ENCODE data around the gene CELA1. TPM values are rescaled to one million over a fixed set of nuclear protein-coding genes. Genes with fewer than 3 reads are reported as not detected.
A peak's percentile ranks its signal among the peaks of the same experiment; 100 is the strongest.

CELA1 gene
- total RNA-seq, 1 donor from 2014 or later = not detected

GRCh38 chr12:51377099-51377984 is 30.9 kb upstream of the CELA1 start:
- DNase-seq (ENCODE audit: low read depth) = peak; percentile 67

DNA sequence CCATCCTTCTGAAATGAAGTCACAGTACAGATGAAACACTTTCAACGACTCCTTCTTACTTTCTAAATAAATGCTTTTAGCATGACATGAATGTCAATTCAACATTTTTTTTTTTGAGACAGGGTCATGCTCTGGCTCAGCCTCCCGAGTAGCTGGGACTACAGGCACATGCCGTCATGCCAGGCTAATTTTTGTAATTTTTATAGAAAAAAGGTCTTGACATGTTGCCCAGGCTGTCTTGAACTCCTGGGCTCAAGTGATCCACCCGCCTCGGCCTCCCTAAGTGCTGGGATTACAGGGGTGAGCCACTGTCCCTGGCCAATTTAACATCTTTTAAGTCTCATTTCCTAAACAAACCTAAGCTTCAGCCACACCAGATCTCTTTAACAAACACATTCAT is 28.4 kb upstream of the CELA1 start:
- no peak for DNase-seq (ENCODE audit: low read depth)

GRCh38 chr12:51374361-51374760 is 27.9 kb upstream of the CELA1 start:
- no peak for DNase-seq (ENCODE audit: low read depth)

DNA sequence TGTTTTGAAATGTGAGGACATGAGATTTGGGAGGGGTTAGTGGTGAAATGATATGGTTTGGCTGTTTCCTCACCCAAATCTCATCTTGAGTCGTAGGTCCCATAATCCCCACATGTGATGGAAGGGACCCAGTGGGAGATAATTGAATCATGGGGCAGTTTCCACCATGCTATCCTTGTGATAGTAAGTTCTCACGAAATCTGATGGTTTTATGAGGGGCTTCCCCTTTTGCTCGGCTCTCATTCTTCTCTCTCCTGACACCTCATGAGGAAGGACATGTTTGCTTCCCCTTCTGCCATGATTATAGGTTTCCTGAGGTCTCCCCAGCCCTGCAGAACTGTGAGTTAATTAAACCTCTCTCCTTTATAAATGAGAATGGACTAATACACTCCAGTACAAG is 26.7 kb upstream of the CELA1 start:
- no peak for DNase-seq (ENCODE audit: low read depth)

DNA sequence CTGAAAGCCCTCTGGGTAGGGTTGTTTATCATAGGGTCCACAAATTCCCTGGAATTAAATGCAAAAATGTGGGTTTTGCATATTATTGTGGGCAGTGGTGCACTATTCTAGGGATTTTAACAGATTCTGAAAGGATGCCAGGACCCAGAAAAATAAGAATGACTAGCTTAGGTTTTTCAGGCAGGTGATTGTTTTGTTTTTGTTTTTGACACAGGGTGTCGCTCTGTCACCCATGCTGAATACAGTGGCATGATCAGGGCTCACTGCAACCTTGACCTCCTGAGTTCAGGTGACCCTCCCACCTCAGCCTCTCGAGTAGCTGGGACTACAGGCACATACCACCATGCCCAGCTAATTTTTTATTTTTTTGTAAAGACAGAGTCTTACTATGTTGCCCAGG is 25.5 kb upstream of the CELA1 start:
- no peak for DNase-seq (ENCODE audit: low read depth)

- DNase-seq (ENCODE audit: low read depth) = peak; percentile 95
These were observed 24.9 kb upstream of the CELA1 start for GRCh38 chr12:51371295-51371953.

GRCh38 chr12:51370667-51371066 is 24.2 kb upstream of the CELA1 start:
- DNase-seq (ENCODE audit: low read depth) = no peak

- no peak for DNase-seq (ENCODE audit: low read depth)
These were observed 23.1 kb upstream of the CELA1 start for GRCh38 chr12:51369581-51369980.

DNA sequence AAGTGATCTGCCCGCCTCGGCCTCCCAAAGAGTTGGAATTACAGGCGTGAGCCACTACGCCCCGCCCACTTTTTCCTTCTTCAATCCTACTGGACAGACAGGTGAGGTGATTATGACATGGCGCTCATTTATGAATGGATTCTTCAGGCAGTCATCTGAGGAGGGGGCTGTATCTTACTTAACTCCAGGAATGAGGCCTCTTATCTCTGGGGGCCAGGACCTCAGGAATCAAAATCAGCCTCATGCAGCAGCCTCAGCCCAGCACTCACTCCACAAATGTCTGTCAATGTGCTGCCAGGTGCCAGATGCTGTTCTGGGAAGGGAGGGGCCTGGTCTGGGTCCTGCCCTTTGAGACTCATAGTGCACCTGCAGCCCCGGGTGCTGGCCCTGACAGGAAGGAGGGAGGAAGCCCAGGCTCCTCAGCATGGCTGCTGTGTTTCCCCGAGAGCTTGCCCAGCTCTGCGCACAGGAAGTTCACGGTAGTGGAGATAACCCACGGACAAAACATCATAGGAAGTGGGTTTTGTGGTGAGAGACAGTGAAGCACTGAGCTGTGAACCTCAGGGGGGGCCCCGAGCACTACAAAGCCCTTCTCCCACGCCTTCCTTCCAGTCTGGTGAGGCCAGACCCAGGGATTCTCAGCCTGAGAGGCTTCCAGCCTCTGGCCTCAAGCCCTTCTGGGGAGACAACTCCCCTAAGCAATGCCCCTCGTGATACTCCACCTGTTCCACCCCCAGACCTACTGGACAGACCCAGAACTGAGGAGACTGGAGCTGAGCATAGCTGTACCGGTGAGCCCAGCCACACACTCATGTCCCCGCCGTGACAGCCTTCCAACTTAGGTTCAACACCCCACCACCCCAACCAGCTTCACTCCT is 22.4 kb upstream of the CELA1 start:
- peak; percentile 32 for DNase-seq (ENCODE audit: low read depth)

GRCh38 chr12:51365276-51365675 is 18.8 kb upstream of the CELA1 start:
- DNase-seq (ENCODE audit: low read depth) = no peak

DNA sequence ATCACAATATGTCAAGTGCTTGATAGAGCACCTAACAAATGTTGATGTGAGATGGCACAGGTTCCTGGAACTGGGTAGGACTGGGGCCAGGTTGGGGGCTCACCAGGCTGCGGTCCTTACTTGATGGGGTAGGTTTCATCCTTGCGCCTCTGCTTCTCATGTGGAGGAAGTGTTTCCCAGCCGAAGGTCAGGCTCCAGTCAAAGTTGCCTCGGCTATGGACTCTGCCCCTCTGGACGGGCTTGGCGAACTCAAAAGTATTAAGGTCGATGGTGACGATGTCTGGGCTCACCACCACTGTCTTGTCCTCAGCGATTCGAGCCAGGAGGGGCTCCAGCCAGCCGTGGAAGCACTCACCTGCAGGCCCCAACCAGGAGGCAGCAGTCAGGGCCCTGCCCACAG is 17.5 kb upstream of the CELA1 start:
- no peak for DNase-seq (ENCODE audit: low read depth)

DNA sequence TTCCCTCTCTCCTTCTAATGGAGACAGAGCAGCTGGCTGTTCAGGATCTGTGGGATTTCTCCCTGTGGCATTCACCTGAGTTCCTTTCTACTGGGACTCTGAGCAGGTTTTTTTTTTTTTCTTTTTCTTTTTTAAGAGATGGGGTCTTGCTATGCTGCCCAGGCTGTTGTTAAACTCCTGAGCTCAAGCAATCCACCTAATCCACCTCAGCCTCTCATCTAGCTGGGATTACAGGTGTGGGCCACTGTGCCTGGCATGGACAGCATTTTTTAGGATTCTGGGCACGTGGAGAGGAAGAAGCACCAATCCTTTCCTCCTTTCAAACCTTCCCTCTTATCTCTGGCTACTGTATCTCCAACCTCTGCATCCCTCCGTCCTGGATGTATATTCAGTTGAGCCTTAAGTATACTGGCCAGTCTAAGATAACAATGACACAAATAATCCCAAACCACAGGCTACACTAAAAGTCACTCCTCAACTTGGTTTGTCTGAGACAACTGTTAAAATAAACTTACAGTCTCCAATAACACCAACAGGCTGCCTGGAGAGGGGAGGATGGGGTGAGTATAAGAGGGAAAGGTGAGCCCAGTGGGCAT is 16.4 kb upstream of the CELA1 start:
- DNase-seq (ENCODE audit: low read depth) = peak; percentile 37

GRCh38 chr12:51362307-51362706 is 15.8 kb upstream of the CELA1 start:
- no peak for DNase-seq (ENCODE audit: low read depth)

DNA sequence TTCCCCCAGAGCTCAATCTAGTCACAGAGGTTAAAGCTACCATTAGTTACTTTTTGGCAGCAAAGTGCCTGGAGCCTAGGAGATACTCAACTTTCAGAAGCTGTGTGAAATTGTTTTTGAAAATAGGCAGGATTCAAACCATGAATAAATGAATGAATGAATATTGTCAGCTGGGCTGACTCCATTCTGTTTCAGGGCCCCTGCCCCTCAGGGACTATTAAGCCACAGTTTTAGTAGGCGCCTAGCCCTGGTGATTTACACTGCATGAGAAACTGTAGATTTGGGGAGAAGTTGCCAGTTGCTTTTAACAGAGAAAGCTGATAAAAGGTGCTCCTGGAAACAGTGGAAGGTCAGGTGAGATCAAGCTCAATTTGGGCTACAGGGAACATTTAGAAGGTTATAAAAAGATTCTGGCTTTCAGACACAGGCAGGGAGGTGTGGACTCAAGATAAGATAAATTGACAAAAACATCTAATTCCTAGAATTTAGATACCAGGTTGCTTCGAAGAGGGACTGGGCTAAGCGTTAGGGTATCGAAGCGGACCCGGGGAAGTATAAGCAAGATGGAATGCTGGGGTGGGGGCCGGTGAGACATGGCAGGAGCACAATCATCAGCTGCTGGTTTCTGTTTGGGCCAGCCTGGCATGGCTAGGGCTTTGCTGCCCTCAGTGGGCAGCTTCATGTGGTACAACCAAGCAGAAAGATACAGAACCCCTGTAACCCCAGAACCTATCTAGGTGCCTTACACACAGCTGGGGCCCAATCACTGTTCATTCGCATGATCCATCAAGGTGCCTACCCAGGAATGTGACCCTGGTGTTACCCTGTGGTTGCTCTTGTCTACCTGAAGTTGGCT is 14.9 kb upstream of the CELA1 start:
- no peak for DNase-seq (ENCODE audit: low read depth)

GRCh38 chr12:51360315-51360714 is 13.8 kb upstream of the CELA1 start:
- no peak for DNase-seq (ENCODE audit: low read depth)

DNA sequence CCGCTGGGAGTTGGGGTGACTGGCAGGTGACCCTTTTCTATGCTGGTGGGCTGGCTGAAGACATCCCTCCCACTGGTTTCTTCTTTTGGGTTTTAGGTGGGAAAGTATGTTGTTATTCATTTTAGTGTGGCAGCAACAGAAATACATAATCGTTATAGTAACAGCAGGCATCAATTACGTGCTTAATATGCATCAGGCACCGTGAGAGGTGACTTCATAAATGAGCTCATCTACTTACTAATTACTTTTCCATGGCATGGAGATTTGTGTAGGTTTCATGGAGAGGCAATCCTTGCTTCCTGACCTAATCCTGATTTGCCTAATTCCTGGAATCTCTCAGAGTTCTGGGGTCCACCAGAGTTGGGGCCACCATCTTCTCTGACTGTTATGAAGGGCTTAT is 13.4 kb upstream of the CELA1 start:
- no peak for DNase-seq (ENCODE audit: low read depth)

GRCh38 chr12:51358496-51358895 is 12.0 kb upstream of the CELA1 start:
- no peak for DNase-seq (ENCODE audit: low read depth)

DNA sequence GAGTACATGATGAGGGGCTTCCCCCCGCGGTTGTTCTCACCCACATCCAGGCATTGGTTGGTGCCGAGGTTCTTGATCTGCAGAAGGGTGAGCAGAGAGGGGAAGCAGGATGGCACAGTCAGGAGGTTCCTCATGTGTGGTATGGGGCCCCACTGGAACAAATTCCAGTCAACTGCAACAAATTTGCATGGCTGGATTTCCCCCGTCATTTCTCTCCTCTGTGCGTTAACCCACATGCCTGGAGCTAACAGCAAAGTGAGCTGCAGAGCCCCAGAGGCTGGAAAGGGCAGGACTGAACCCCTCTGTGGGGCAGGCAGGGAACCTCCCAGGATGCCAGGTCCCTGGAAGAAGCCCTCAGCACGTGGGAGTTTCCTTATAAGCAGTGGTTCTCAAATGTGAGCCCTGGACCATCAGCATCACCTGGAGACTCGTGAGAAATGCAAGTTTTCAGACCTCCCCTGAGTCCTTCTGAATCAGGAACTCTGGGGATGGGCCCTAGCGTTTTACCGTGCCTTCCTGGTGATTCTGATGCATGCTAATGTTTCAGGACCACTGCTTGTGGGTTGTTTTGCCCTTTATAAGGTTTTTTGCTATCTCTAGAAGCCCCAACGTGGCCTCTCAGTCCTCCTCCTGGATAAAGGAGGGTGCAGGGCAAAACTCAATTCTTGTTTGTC is 11.0 kb upstream of the CELA1 start:
- no peak for DNase-seq (ENCODE audit: low read depth)

- peak; percentile 51 for DNase-seq (ENCODE audit: low read depth)
These were observed 5.5 kb upstream of the CELA1 start for GRCh38 chr12:51351913-51352532.
